Right lung (tissue), 5 donors: Measurements from ENCODE around the gene CBARP. TPM values are rescaled to one million over a fixed set of nuclear protein-coding genes. Genes with fewer than 3 reads are reported as not detected.

ENCODE experiments used
- polyA plus RNA-seq, 5 donors: library from polyadenylated mRNA; unstranded; fragments of 120-200 nt; gene quantifications; one replicate each; pipeline versions ENCODE4 v1.2.1 to v1.2.3, GENCODE V29; 2013; ENCODE audit warnings: inconsistent platforms in 1 of 5, low replicate concordance in 1 of 5; ENCODE audit not compliant: insufficient read length in 5 of 5, insufficient read depth in 1 of 5

CBARP gene
- polyA plus RNA-seq, 5 donors, result 0.97 to 2.5 (median 1.5) TPM

Other genes with a start within 250 kb of the CBARP start
- 1 to 10 TPM in 2 of 5 donors, under 1 TPM in 3; 0.31 to 1.6 (median 0.69) TPM for gene GRIN3B, start 237.6 kb downstream of the CBARP start, polyA plus RNA-seq
- gene TMEM259, start 216.9 kb downstream of the CBARP start, polyA plus RNA-seq, result 100 to 1,000 TPM in 2 of 5 donors, 10 to 100 TPM in 3; 70.9 to 132 (median 98.4) TPM
- gene RNU6-2, start 216.5 kb downstream of the CBARP start, polyA plus RNA-seq, result not detected
- 100 to 1,000 TPM; 128 to 196 (median 157) TPM for gene CNN2, start 211.4 kb downstream of the CBARP start, polyA plus RNA-seq
- 1 to 10 TPM; 2.8 to 6.1 (median 4.7) TPM for gene ABCA7, start 197.9 kb downstream of the CBARP start, polyA plus RNA-seq
- gene ARHGAP45, start 170.8 kb downstream of the CBARP start, polyA plus RNA-seq, result 10 to 100 TPM in 3 of 5 donors, 1 to 10 TPM in 2; 7.8 to 15.8 (median 10.2) TPM
- gene POLR2E, start 142.6 kb downstream of the CBARP start, polyA plus RNA-seq, result 100 to 1,000 TPM; 107 to 191 (median 115) TPM
- 100 to 1,000 TPM; 141 to 288 (median 176) TPM for gene GPX4, start 134.0 kb downstream of the CBARP start, polyA plus RNA-seq
- 10 to 100 TPM; 16.7 to 26.3 (median 17.9) TPM for gene SBNO2, start 63.7 kb downstream of the CBARP start, polyA plus RNA-seq
- gene STK11, start 32.2 kb downstream of the CBARP start, polyA plus RNA-seq, result 10 to 100 TPM; 40.7 to 59.5 (median 46.3) TPM
- 100 to 1,000 TPM in 1 of 5 donors, 10 to 100 TPM in 4; 47.3 to 131 (median 76.0) TPM for gene ATP5F1D, start 3.7 kb upstream of the CBARP start, polyA plus RNA-seq
- gene MIDN, start 10.6 kb upstream of the CBARP start, polyA plus RNA-seq, result 10 to 100 TPM; 29.5 to 67.9 (median 40.8) TPM
- gene CIRBP, start 31.3 kb upstream of the CBARP start, polyA plus RNA-seq, result 1,000 to 10,000 TPM in 1 of 5 donors, 100 to 1,000 TPM in 4; 774 to 1,053 (median 920) TPM
- 10 to 100 TPM in 4 of 5 donors, 1 to 10 TPM in 1; 8.9 to 32.2 (median 17.2) TPM for gene FAM174C, start 37.5 kb upstream of the CBARP start, polyA plus RNA-seq
- gene EFNA2, start 47.9 kb upstream of the CBARP start, polyA plus RNA-seq, result 1 to 10 TPM in 2 of 5 donors, under 1 TPM in 3; 0.66 to 2.1 (median 0.84) TPM
- 10 to 100 TPM; 29.8 to 76.5 (median 37.8) TPM for gene NDUFS7, start 145.9 kb upstream of the CBARP start, polyA plus RNA-seq
- 10 to 100 TPM; 18.6 to 42.1 (median 22.2) TPM for gene GAMT, start 163.5 kb upstream of the CBARP start, polyA plus RNA-seq
- 100 to 1,000 TPM in 1 of 5 donors, 10 to 100 TPM in 4; 86.4 to 104 (median 87.9) TPM for gene DAZAP1, start 169.6 kb upstream of the CBARP start, polyA plus RNA-seq
- 1,000 to 10,000 TPM in 1 of 5 donors, 100 to 1,000 TPM in 4; 535 to 1,164 (median 663) TPM for gene RPS15, start 200.4 kb upstream of the CBARP start, polyA plus RNA-seq
- gene APC2, start 212.1 kb upstream of the CBARP start, polyA plus RNA-seq, result 1 to 10 TPM in 2 of 5 donors, under 1 TPM in 3; 0.57 to 1.2 (median 0.71) TPM
- gene C19orf25, start 241.2 kb upstream of the CBARP start, polyA plus RNA-seq, result 10 to 100 TPM; 17.4 to 34.7 (median 20.9) TPM